ENCODE data around the gene HYDIN. TPM values are rescaled to one million over a fixed set of nuclear protein-coding genes. Genes with fewer than 3 reads are reported as not detected.

HYDIN gene
- total and polyA plus RNA-seq, 9 of the 15 experiments (the other 6 are each of a cell fraction or from before 2014, with no cell fraction given), result 0.08 to 0.43 (median 0.14) TPM; not detected in 1

DNA sequence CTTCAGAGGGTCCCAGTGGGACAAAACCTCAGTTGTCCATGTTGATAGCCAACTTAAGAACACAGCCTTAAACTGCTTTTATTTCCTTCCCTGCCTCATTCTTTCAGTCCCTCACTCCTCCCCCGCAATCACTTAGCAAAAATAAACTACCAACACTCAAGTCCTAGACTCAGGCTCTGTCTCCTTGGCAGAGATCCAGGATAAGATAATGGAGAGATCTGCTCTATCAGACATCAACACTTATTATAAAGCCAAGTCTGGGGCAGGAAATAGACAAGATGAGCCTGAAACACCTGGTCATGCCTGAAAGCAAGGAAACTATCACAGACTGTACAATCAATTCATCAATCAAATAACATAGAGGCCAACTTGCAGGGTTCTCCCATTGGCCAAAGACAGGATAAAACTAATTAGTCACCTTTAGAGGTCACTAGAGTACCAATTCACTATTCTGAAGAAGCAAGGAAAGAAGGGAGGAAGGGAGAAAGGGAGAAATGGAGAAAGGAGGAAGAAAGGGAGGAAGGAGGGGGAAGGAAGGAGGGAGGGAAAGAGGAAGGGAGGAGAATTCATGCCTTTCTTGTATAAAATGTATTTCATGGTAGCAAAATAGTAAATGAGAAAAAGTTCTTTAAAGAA lies 15.7 kb downstream of the HYDIN start (continued):
- TF ChIP-seq, protein P1, sequence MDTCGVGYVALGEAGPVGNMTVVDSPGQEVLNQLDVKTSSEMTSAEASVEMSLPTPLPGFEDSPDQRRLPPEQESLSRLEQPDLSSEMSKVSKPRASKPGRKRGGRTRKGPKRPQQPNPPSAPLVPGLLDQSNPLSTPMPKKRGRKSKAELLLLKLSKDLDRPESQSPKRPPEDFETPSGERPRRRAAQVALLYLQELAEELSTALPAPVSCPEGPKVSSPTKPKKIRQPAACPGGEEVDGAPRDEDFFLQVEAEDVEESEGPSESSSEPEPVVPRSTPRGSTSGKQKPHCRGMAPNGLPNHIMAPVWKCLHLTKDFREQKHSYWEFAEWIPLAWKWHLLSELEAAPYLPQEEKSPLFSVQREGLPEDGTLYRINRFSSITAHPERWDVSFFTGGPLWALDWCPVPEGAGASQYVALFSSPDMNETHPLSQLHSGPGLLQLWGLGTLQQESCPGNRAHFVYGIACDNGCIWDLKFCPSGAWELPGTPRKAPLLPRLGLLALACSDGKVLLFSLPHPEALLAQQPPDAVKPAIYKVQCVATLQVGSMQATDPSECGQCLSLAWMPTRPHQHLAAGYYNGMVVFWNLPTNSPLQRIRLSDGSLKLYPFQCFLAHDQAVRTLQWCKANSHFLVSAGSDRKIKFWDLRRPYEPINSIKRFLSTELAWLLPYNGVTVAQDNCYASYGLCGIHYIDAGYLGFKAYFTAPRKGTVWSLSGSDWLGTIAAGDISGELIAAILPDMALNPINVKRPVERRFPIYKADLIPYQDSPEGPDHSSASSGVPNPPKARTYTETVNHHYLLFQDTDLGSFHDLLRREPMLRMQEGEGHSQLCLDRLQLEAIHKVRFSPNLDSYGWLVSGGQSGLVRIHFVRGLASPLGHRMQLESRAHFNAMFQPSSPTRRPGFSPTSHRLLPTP (IDR thresholded peaks at IDR 0.05; ENCODE audit: borderline replicate concordance, extremely low read depth, insufficient read length), result no peak
- peak; percentile 67 for TF ChIP-seq NFIC (IDR thresholded peaks at IDR 0.05)

DNA sequence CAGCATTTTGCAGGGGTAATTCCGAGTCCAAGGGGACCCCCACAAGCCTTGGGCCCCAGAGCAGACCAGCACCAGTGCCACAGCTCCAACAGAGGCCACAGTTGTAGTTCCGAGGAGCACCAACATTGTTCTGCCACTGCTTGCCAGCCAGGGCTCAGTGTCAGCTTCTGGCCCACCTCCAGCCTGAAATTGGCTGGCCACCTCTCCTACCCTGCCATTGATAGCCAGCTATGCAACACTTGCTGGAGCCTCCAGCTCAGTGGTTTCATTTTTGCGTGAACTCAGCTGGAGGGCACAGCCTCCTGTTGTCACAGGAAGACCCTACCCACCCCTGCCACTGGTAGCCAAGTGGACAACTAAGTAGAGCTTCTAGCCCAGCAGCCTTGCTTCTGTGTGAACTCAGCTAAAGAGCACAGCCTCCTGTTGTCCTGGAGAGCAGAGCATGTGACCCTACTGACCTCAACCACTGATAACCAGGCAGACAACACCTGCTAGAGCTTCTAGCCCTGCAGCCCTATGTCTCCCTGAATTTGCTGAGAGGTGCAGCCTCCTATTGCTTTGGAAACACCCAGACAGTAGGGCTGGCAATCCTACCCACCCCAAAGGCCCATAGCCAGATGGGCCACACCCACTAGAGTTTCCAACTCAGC lies 24.9 kb downstream of the HYDIN start:
- Histone ChIP-seq H3K4me3 (no peak overlapping the region), H3K27ac (ENCODE audit: extremely low read depth, low read depth, low read length) (no peak overlapping the region), H3K4me1 (replicated peaks in 1 of 2; ENCODE audit: control insufficient read depth in 2 of 2, insufficient read depth in 2 of 2, low read length in 2 of 2) (no peaks in the 10 kb centered on the region), H3K9me3 (replicated peaks; ENCODE audit: control insufficient read depth, insufficient read depth, low read depth, low read length) (no peaks in the 10 kb centered on the region), H3K9me1 (ENCODE audit: control insufficient read depth, insufficient read depth, low read length) (no peaks in the 10 kb centered on the region), H4K20me1 (replicated peaks; ENCODE audit: control insufficient read depth, insufficient read depth, low read length) (no peaks in the 10 kb centered on the region), H3K36me3 (ENCODE audit: control insufficient read depth, insufficient read depth, low read length) (no peaks in the 10 kb centered on the region), H3K4me2 (ENCODE audit: insufficient read depth, low read length) (no peak overlapping the region), H3K9ac (ENCODE audit: insufficient read depth in 1 of 2, low read depth in 2 of 2, low read length in 2 of 2) (no peak overlapping the region), H2AFZ (ENCODE audit: low read depth, low read length) (no peak overlapping the region), H3K79me2 (ENCODE audit: control insufficient read depth, insufficient read depth, low read length) (no peaks in the 10 kb centered on the region), H3K27me3 (ENCODE audit: control insufficient read depth in 2 of 2, insufficient read depth in 2 of 2, low read length in 2 of 2) (no peaks in the 10 kb centered on the region)
- no peak for FAIRE-seq
- in situ Hi-C loops (cut with MboI) (no loop called here), intact Hi-C loops (cut with micrococcal nuclease) (no loop called here)
- no peak for ATAC-seq
- no TSS peak for BruUV-seq (replicated peaks)
- 0% methylated on average over 2 of the region's 3 CpGs for WGBS (ENCODE audit: insufficient coverage, low coverage, missing lambda C conversion rate)
- POLR2A ChIA-PET, result no interaction called here
- CTCF ChIA-PET (ENCODE audit: low intra/inter-chr PET ratio), result no interaction called here
- no peak for DNase-seq (ENCODE audit: extremely low read depth in 1 of 4, low spot score in 3 of 4)
- no peak for TF ChIP-seq EHMT2 (IDR thresholded peaks at IDR 0.05)
- TF ChIP-seq YY1 (IDR thresholded peaks at IDR 0.05; ENCODE audit: borderline replicate concordance in 1 of 3, control insufficient read depth in 1 of 3, extremely low read depth in 1 of 3, insufficient read depth in 3 of 3, insufficient read length in 1 of 3, insufficient replicate concordance in 2 of 3, low read depth in 1 of 3, low read length in 2 of 3), result no peak
- no peak for TF ChIP-seq MTA2 (IDR thresholded peaks at IDR 0.05; ENCODE audit: low read depth)
- TF ChIP-seq, protein P2, sequence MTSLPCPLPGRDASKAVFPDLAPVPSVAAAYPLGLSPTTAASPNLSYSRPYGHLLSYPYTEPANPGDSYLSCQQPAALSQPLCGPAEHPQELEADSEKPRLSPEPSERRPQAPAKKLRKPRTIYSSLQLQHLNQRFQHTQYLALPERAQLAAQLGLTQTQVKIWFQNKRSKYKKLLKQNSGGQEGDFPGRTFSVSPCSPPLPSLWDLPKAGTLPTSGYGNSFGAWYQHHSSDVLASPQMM (CRISPR knock-in tag; IDR thresholded peaks at IDR 0.05), result no peak
- no peak for TF ChIP-seq SAP30 (IDR thresholded peaks at IDR 0.05; ENCODE audit: borderline replicate concordance, insufficient read depth, low read depth, low read length, poor library complexity, severe bottlenecking)
- TF ChIP-seq, protein P3, sequence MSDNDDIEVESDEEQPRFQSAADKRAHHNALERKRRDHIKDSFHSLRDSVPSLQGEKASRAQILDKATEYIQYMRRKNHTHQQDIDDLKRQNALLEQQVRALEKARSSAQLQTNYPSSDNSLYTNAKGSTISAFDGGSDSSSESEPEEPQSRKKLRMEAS (CRISPR knock-in tag; IDR thresholded peaks at IDR 0.05), result no peak
- TF ChIP-seq SMARCA5 (IDR thresholded peaks at IDR 0.05), result no peak
- TF ChIP-seq, protein P4, sequence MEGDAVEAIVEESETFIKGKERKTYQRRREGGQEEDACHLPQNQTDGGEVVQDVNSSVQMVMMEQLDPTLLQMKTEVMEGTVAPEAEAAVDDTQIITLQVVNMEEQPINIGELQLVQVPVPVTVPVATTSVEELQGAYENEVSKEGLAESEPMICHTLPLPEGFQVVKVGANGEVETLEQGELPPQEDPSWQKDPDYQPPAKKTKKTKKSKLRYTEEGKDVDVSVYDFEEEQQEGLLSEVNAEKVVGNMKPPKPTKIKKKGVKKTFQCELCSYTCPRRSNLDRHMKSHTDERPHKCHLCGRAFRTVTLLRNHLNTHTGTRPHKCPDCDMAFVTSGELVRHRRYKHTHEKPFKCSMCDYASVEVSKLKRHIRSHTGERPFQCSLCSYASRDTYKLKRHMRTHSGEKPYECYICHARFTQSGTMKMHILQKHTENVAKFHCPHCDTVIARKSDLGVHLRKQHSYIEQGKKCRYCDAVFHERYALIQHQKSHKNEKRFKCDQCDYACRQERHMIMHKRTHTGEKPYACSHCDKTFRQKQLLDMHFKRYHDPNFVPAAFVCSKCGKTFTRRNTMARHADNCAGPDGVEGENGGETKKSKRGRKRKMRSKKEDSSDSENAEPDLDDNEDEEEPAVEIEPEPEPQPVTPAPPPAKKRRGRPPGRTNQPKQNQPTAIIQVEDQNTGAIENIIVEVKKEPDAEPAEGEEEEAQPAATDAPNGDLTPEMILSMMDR (IDR thresholded peaks at IDR 0.05 in 2 of 3, conservative IDR thresholded peaks at IDR 0.05 in 1 of 3; ENCODE audit: insufficient read depth in 2 of 3, low read depth in 1 of 3, low read length in 3 of 3), result no peak
- TF ChIP-seq, protein P5, sequence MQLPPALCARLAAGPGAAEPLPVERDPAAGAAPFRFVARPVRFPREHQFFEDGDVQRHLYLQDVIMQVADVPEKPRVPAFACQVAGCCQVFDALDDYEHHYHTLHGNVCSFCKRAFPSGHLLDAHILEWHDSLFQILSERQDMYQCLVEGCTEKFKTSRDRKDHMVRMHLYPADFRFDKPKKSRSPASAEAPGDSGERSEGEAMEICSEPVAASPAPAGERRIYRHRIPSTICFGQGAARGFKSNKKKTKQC (CRISPR knock-in tag; IDR thresholded peaks at IDR 0.05), result no peak
- TF ChIP-seq ZBTB8A (IDR thresholded peaks at IDR 0.05; ENCODE audit: partially characterized antibody), result no peak
